ENCODE results near the gene RPS6KL1. TPM values are rescaled to one million over a fixed set of nuclear protein-coding genes. Genes with fewer than 3 reads are reported as not detected.

The RPS6KL1 gene
- total RNA-seq, 1 experiment from 2014 or later: 4.2 TPM

- Histone ChIP-seq H3K36me3 (ENCODE audit: low read depth) (no peaks in the 10 kb centered on the region), H3K9me2 (ENCODE audit: insufficient read depth) (no peaks in the 10 kb centered on the region), H3K27me3 (ENCODE audit: insufficient read depth, low read depth) (peaks cover 18% of the 10 kb centered on the region), H3K9me3 (ENCODE audit: insufficient read depth, low read depth) (no peaks in the 10 kb centered on the region), H3K4me1 (replicated peaks; ENCODE audit: insufficient read depth) (no peaks in the 10 kb centered on the region), H3K79me2 (ENCODE audit: low read depth) (no peaks in the 10 kb centered on the region), H3K4me3 (no peak overlapping the region), H4K20me1 (ENCODE audit: insufficient read depth) (no peaks in the 10 kb centered on the region), H3K4me2 (no peak overlapping the region), H2AFZ (no peak overlapping the region), H3K27ac (no peak overlapping the region), H3F3A (ENCODE audit: insufficient read depth, low read depth) (no peaks in the 10 kb centered on the region)
- BruUV-seq (replicated peaks): no TSS peak
- ChIA-PET CTCF (interaction anchor here (0.6 to 0.7 kb wide), 3 partner anchors 12 to 477 kb away, joined by 3 to 21 read pairs (median 3); no protein-coding TSS in a partner anchor), POLR2A (ENCODE audit: unreplicated experiment) (no interaction called here)
- TF ChIP-seq EZH2 (IDR thresholded peaks at IDR 0.05; ENCODE audit: low read depth): no peak
- no peak for TF ChIP-seq CTCF (conservative IDR thresholded peaks at IDR 0.05)
- no peak for DNase-seq
- intact Hi-C loops (cut with micrococcal nuclease; ENCODE audit: unreplicated experiment): no loop called here
Observed at GRCh38 chr14:74866708-74867389, 56.2 kb downstream of the RPS6KL1 start.

- CTCF ChIA-PET: interaction anchor here (0.7 to 8.0 kb wide), 3 partner anchors 10 to 41 kb away, joined by 4 to 128 read pairs (median 9); no protein-coding TSS in a partner anchor
- TF ChIP-seq EZH2 (IDR thresholded peaks at IDR 0.05; ENCODE audit: low read depth): no peak
- no peak for TF ChIP-seq CTCF (conservative IDR thresholded peaks at IDR 0.05)
- POLR2A ChIA-PET (ENCODE audit: unreplicated experiment): no interaction called here
- Histone ChIP-seq H3K9me3 (ENCODE audit: insufficient read depth, low read depth) (no peaks in the 10 kb centered on the region), H3K4me3 (no peak overlapping the region), H2AFZ (no peak overlapping the region), H3K27ac (no peak overlapping the region), H3F3A (ENCODE audit: insufficient read depth, low read depth) (peaks cover 11% of the 10 kb centered on the region; the same call in 1 of the 2 replicates), H3K9me2 (ENCODE audit: insufficient read depth) (no peaks in the 10 kb centered on the region), H3K4me2 (no peak overlapping the region), H3K79me2 (ENCODE audit: low read depth) (no peaks in the 10 kb centered on the region), H3K36me3 (ENCODE audit: low read depth) (no peaks in the 10 kb centered on the region), H3K27me3 (ENCODE audit: insufficient read depth, low read depth) (peaks cover 18% of the 10 kb centered on the region), H4K20me1 (ENCODE audit: insufficient read depth) (no peaks in the 10 kb centered on the region), H3K4me1 (replicated peaks; ENCODE audit: insufficient read depth) (no peaks in the 10 kb centered on the region)
- DNase-seq: no peak
- intact Hi-C loops (cut with micrococcal nuclease; ENCODE audit: unreplicated experiment): no loop called here
- no TSS peak for BruUV-seq (replicated peaks)
Observed at GRCh38 chr14:74865156-74865555, 57.9 kb downstream of the RPS6KL1 start.

GRCh38 chr14:74864198-74864597, 58.9 kb downstream of the RPS6KL1 start:
- Histone ChIP-seq H2AFZ (no peak overlapping the region), H3K9me3 (ENCODE audit: insufficient read depth, low read depth) (no peaks in the 10 kb centered on the region), H3K9me2 (ENCODE audit: insufficient read depth) (no peaks in the 10 kb centered on the region), H3K27me3 (ENCODE audit: insufficient read depth, low read depth) (peaks cover 18% of the 10 kb centered on the region), H4K20me1 (ENCODE audit: insufficient read depth) (no peaks in the 10 kb centered on the region), H3F3A (ENCODE audit: insufficient read depth, low read depth) (peaks cover 21% of the 10 kb centered on the region; the same call in 1 of the 2 replicates), H3K4me3 (no peak overlapping the region), H3K36me3 (ENCODE audit: low read depth) (no peaks in the 10 kb centered on the region), H3K27ac (no peak overlapping the region), H3K79me2 (ENCODE audit: low read depth) (no peaks in the 10 kb centered on the region), H3K4me1 (replicated peaks; ENCODE audit: insufficient read depth) (no peaks in the 10 kb centered on the region), H3K4me2 (no peak overlapping the region)
- ChIA-PET CTCF (interaction anchor here (1.6 to 8.0 kb wide), 2 partner anchors 9 to 42 kb away, joined by 4 to 128 read pairs; no protein-coding TSS in a partner anchor), POLR2A (ENCODE audit: unreplicated experiment) (no interaction called here)
- BruUV-seq (replicated peaks): no TSS peak
- intact Hi-C loops (cut with micrococcal nuclease; ENCODE audit: unreplicated experiment): no loop called here
- DNase-seq: no peak
- no peak for TF ChIP-seq CTCF (conservative IDR thresholded peaks at IDR 0.05)

All from PC-9 (cell line).